T1000 (cell line): ENCODE results near the gene PCGF2.
A peak's percentile ranks its signal among the peaks of the same experiment; 100 is the strongest.

ENCODE experiments used
- DNase-seq: peaks from one replicate; lab custom pipeline; 2025; ENCODE audit warnings: mixed read lengths; lab: John Stamatoyannopoulos, UW

PCGF2 gene

DNA sequence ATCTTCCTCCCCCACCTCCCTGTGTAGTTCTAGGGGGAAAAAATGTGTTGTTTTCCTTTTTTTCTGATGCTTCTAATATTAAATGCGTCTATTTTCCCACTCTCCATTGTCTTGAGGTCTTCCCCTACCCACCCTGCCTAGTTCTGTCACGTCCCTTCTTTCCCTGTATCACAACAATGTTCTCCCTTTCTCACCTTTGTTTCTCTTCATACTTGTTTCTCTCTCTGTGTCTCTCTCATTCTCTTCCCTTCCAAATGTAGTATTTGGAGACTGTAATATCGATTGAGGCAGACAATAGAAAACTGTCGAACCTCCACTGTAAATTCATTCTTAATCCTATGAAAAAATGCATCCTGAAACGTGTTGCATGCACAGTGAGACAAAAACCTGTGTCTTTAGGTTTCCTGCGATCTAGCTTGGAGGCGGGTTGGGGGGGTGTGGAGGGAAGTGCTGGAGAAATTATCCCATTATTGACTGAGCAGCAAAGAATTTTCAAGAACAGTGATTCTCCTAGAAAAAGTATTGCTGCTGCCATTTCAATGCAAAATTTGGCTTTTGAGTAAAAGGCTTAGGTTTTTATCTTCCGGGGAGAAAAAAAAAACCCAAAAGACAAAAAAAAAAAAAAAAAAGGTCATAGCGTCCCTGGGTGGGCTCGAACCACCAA, 3.1 kb upstream of the PCGF2 start:
- no peak for DNase-seq

DNA sequence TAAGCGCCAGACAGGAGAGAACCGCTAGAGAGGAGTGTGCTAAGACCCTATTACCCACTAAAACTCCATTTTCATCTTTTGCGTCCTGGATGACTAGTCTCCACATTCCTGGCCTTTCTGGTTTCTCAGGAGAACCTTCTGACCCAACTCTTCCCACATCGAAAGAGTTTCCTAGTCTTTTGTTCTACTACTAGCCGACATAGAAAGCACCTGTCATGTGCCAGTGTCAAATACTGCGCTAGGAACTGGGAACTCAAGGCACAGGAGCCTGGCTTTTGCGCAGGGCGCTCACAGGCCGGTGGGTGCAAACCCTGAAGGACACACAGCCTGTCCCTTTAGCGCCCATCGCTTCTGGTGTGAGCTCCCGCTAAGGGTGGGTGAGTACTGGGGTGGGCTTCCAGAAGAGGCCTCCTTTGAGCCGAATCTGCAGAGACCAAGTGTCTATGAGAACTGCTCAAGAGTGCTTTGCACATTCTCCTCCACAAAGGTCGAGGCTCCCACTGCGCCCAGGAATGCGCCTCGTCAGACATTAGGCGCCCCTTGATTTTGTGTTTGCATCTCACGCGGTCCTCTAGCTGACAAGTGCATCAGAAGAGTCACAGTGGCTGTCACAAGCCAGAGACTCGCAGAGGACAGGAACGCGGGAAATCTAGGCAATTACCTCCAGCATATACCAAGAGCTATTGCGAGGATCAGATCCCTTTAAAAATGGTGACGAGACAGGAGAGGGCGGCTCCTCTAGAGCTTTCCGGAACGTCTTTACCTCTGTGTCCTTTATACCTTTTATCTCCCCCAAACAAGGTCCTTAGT, 2.4 kb upstream of the PCGF2 start:
- no peak for DNase-seq

DNA sequence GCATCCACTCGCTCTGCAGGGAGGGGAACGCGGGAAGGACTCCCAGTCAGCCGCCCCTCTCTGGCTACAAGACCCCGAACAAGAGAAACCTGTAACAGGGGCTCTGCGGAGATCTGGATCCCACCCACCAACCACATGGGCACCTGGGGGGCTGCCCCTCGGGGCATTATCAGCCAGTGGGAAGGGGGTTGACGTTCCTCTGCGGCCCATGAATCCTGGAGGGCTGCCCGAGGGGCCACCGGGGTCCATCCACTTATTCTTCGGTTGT, 1.8 kb upstream of the PCGF2 start:
- DNase-seq = no peak

DNA sequence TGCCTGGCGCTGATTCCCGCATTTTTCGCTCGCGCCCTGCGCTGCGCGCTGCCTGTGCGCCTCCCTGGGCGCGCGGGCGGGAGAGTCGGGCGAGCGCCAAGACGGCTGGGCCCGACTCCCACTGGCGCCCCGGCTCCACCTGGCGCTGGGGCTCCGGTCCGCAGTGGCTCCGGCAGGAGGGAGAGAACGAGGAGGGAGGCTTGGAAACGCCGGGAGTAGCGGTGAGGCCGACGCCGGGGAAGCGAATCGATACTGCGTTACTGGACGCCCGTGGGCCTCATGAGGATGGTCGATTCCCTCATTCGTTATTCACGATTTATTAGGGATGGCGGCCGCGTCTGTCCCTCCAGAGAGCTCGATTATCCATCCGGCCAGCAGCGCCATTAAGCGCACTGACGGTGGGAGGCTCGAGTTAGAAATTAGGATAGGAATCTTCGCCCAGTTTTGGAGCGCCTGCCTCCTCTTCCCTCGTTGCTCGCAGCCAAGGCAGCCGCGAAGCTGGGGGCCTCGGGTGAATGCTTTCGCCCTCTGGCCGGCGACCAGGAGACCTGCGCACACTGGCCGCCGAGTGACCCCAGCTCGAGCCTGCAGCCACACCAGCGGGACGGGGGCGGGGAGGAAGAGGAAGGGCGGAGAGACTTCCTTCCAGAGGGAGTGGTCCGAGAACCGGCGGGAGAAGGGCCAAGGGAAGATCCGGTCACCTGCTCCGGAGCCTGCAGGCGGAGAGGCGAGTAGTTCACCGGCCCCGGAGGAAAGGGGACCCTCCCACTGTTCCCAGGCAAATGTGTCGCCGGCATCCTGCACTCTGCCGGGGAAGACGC, 1.3 kb upstream of the PCGF2 start:
- peak; percentile 53 for DNase-seq

DNA sequence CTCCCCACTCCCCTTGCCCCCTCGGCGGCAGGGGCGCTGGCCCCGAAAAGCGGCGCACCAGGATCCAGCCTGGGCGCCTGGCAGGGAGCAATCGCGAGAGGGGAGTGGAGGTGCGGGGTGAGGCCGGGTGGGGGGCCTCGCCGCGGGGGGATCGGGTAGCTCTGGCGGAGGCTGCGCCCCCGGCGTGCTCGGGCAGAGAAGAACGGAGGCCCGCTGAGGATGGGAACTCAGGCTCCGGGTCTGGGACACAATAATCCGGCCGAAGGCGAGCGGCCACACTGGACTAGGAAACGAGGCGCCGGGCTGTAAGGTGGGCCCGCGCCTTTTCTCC, 721 bp upstream of the PCGF2 start:
- no peak for DNase-seq

DNA sequence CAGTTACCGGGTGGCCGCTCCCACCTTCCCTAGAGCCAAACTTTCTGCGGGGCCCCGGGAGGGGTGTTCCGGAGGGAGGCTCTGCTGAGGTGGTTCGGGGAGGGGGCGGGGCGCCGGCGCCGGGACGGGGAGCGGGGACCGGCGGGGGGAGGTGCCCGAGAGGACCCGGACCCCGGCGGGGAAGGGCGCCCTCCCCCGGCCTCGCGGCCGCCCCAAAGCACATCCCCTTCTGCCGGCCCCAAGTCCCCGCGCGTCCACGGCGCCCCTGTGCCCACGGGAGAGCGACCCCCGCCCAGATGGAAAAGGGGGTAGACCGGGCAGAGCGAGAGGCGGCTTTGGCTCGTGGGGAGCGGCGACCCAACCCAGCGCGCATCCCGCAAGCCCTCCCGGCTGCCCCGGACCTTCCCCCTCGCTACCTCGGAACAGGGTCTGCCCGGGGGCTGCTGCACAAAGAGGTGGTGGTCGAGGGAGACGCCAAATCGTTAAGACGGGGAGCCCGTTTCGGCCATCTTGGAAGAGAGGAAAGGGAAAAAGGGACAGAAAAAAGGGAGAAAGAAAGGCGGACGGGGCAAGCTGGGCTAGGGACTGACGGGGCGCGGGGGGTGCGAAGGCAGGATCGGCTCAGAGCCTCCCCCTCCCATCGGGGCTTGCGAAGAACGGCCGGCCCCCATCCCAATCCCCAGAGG, 530 bp downstream of the PCGF2 start:
- peak; percentile 48 for DNase-seq

DNA sequence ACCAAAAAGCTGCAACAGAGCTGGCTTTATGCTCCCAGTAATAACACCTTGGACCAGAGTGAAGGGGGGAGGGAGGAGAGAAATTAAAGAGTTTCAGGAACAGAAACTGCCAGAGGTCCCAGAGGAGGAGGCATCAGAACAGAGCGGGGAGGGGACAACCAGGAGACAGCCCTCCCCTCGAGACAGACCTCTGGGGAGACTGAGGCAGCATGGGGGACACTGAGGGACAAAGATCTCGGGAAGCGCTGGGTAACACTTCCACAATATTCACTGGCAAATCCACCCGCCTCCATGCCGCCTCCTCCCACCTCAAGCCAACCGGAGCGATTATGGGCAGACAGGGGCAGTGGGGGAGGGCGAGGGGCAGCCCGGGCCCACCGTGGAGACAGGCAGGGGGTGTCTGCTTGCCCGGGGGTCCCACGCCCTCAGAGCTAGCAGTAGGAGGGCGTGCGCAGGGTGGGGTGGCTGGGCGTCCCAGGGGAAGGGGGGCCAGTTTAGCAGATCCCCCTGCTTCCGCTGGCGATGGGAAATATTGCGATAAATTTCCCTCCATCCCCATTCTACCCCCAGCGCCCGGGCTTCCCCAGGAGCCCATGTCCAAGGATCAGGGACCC, 1.2 kb downstream of the PCGF2 start:
- no peak for DNase-seq

DNA sequence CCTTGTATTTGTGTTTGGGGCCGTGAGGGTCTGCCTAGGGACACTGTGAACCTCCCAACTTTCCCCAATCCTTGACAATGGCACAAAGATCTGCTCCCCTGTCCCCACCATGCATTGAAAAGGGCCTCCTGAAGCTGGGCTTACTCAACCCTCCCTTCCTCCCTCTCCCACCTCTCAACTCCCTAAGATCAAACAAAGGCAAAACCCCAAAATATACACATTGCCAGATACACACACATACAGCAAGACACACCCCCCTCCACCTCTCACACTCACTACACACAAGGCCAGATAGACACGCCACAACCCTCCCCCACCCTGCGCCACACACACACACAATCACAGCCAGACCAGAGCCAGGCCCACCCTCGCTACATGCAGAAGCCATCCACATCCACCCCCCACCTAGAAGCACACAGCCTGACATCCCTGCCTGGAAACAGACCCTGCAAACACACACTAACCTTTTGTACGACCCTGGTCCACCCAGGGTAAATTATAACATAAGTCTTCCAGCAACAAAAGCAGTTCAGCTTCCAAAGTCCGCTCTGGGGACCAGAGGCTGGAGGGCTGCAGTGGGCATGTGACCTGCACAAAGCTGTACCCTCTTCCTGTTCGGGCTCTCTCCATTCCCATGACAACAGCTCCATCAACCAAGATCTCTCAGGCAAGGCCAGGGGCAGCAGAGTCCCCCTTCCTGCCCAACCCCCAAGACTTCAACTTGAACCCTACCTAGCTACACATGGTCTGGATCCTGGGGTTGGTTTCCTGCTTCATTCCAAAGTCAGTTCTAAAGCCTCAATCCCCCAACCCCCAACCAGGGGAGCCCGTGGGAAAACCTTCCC, 1.9 kb downstream of the PCGF2 start:
- DNase-seq = no peak

DNA sequence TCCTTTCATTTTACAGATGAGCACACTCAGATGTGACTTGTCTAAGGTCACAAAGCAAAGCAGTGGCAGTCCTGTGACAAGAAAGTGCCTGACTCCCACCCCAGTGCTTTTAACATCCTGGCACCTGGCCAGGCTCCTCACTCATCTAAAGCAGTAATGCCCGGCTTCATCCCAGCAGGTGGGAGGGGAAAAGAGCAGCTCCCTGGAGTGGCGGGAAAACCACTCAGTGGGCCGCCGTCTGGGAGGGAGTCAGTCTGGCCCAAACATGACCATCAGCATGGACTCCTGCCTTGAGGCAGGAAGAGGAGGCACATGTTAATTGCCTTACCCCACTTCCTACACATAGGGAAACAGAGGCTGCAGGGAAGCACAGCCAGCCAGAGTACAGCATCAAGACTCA, 2.6 kb downstream of the PCGF2 start:
- DNase-seq = no peak

DNA sequence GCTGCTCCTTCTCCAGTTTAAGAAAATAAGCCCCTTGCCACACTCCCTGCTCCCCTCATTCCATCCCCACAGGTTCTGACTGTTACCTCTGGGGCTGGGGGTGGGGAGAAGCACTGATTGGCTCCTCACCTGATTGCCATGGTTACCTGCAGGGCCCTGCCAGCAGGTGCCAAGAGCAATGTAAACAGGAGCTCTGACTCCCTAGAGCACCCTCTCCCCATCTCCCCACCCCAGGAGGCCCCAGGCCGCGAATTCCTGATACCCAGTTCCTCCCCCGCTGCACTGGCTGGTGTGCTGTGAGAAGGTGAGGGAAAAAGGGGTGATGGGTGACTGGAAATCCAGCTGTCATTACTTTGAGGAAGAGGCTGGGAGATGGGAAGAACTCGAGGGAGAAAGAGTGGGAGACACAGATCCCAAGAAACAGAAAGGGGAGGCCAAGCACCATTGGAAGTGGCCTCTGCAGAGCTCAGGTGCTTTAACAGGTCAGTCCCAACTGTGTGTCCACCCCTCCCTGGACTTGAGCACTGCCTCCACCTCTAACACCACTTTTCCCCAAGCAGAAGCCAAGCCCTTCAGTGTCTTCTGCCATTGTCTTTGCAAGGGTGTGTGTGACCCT, 4.5 kb downstream of the PCGF2 start:
- DNase-seq = no peak

DNA sequence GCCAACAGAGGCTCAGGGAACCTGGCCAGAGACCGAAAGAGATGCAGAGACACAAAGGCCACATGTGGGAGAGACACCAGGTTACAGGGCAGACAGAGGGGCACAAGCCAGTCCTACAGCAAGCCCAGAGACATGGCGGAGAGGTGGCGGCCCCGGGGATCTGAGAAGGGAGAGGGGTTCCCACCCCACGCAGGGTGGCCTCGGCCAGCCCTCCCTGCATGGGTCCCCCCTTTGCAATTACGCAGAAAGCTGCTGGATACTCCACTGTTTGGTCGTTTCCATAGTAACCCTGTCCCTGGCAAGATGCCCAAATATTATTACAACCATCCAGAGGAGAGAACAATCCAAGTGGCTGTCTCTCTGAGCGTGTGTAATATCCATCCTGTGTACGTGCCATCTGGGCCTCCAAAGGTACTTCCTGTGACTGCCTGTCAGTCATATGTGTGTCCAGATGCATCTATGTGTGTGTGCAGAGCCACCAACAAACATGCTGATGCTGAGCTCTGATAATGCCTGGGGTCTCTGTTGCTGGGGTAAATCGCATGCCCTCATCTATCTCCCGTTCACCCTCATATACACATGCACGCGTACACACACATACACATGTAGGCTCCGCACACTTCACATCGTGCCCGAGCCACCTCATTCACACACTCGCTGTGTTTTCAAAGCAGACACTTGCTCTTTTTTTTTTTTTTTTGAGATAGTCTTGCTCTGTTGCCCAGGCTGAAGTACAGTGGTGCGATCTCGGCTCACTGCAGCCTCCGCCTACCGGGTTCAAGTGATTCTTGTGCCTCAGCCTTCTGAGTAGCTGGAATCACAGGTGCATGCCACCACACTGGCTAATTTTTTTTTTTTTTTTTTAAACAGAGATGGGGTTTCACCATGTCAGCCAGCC, 5.5 kb downstream of the PCGF2 start:
- DNase-seq = no peak

DNA sequence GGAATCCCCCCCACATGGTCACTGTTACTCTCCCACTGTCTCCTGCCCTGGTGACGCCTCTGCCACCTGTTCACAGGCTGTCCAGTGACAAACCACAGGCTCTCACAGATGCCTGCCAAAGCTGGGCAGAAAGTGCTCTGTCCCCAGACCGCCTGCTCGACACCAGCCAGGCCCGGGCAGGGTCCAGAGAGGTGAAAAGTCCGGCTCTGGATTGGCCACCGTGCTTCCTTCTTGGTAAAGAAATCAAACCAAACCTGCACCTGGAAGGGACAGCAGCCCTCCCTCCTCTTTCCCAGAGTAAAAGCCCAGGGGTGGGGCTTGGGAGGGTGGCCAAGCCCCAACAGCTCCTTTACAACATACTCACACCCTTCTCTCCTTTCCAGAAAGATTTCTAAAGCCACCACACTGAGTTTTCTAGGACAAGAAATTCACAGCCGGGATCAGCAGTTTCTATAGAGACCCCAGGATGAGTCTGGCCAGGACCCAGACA, 6.2 kb downstream of the PCGF2 start:
- no peak for DNase-seq

DNA sequence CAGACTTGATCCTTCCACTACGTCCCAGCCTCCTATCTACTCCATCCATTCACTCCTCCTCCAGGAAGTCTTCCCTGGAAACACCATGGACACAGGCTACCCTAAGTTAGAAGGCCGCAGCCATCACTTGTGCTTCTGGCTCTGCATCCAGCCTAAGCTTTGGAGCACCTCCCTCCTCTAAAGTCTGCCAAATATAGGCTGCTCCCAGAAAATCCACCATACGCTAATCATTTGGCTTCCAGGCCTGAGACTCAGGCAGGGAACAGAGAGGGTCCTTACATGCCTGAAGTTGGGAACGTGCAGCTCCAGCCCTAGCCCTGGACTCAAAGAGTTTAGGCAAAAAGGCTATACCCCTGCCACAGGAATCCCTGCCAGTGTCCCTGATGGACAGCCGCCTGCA, 6.7 kb downstream of the PCGF2 start:
- DNase-seq = no peak

DNA sequence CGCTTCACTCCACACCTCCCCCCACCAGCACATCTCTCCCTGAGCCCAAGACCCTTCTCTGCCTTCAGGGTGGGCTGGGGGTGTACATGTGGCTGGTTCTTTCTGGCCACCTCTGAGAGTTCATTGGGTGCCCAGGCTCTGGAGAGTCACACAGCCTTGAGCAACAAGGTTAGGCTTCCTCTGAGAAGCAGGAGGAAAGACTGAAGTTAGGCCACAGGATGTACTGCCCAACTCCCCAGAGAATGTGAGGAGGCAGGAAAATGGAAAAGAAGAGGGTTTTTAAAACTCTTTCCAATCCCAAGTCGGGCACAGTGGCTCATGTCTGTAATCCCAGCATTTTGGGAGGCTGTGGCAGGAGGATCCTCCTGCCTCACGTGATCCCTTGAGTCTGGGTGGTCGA, 7.3 kb downstream of the PCGF2 start:
- DNase-seq = no peak

DNA sequence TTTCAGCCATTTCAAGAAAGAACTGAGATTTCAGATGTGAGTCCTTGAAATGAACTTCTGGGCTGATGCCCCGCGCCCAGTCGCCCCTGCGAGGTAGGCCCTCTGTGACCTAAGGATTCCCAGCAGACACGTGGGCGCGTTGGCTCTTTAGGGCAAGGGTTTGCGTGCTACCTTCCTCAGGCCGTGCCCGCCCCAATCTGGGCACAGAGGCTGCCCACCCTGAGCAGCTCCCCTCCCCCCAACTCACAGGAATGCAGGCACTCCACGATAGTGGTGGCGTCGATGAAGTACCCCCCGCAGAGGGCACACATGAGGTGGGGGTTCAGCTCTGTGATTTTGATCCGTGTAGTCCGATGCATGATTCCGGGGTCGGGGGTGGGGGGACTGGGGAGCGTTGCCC, 8.1 kb downstream of the PCGF2 start:
- DNase-seq = no peak

DNA sequence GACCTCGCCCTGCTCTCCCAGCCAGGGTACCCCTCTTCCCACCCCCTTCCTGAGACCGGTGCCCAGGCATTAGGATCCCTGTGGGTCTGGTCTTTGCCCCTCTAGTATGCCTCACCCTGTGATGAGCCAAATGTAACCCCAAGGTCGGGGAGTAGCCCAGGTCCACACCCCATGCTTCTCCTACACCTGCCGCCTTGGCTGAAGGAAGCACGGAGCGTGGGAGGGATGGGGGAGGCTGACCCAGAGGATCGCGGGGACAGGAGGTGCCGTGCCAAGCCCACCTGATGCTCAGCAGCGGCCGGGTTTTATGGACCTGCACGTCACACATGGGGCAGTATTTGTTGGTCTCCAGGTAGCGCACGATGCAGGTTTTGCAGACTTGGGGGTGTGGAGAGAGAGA, 8.8 kb downstream of the PCGF2 start:
- DNase-seq = no peak

DNA sequence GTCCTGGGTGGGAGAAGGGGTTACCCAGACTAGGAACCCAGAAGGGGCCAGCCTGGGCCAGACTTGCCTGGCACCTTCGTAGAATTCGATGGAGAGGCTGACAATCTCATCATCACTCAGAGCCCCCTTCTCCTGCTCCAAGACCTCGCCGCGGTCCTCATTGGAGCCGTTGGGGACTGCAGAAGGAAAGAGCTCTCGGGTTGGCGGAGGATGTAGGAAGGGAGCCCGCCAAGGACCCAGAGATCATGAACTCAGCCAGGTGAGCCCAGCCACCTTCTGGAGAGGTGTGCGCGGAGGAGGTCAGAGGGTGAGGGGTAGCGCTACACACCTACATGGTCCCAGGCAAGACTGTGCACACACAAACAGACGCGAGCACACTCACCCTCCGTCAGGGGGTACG, 9.4 kb downstream of the PCGF2 start:
- no peak for DNase-seq

DNA sequence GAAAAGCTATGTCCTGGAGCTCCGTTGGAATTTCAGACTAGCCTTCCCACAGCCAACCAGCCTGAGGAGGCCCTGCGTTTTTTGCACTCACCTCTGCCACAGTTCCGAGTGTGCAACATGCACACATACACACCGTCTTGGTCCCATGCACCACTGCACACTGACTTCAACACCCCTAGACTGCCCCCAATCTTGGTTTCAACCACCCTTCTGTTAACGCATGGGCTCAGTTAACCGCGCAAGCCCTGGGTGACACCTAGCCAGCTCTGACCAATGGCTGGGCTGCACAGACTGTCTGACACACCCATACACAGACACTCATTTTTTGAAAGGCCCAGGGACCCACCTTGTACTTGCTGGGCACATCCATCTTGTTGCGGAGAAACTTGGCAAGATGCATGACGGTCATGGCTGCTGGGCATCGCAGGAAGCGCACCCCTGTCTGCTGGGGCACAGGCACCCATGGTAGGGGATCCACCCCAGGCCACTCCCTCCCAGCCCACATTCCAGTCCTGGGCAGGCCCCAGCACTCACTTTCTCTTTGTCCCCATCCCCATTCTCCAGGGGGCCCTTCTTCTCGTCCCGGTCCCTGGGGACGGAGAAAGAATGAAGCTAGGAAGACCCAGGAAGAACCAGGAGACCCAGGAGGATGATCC, 10.0 kb downstream of the PCGF2 start:
- no peak for DNase-seq
